Fibroblast of mammary gland (primary cell): Measurements from ENCODE around the gene KTI12.

ENCODE experiments used
- DNase-seq: peaks from one replicate; pipeline ENCODE4 v3.0.0-alpha.2; 2010; ENCODE audit warnings: low read depth
- H3K4me3 ChIP-seq: 2 replicates; pipeline ENCODE4 v1.5.1; 2011; ENCODE audit warnings: low read depth, mild to moderate bottlenecking, low read length, moderate library complexity; ENCODE audit not compliant: control insufficient read depth
- TF ChIP-seq, protein P1 (sequence below): conservative IDR thresholded peaks from 2 replicates; pipeline ENCODE4 v1.5.1; 2011; ENCODE audit warnings: low read depth, low read length, inconsistent platforms; ENCODE audit not compliant: control insufficient read depth, insufficient read depth

The KTI12 gene

DNA sequence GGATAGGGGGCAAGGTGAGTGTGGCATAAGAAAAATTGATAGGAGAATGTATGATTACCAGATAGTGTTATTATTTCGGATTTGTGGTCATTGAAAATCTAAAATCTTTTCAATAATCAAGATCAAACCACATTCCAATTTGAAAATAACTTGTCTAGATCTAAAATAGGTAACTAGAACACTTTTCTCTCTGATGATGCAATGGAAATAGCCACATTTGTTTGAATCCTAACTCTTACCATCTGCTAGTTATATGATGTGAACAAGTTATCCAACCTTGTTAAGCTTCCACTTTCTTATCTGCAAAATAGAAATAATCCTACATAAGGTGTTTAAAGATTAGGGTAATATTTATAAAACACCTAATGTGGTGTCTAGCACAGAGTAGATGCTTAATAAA is 26.3 kb upstream of the KTI12 start:
- no peak for DNase-seq
- TF ChIP-seq, protein P1, sequence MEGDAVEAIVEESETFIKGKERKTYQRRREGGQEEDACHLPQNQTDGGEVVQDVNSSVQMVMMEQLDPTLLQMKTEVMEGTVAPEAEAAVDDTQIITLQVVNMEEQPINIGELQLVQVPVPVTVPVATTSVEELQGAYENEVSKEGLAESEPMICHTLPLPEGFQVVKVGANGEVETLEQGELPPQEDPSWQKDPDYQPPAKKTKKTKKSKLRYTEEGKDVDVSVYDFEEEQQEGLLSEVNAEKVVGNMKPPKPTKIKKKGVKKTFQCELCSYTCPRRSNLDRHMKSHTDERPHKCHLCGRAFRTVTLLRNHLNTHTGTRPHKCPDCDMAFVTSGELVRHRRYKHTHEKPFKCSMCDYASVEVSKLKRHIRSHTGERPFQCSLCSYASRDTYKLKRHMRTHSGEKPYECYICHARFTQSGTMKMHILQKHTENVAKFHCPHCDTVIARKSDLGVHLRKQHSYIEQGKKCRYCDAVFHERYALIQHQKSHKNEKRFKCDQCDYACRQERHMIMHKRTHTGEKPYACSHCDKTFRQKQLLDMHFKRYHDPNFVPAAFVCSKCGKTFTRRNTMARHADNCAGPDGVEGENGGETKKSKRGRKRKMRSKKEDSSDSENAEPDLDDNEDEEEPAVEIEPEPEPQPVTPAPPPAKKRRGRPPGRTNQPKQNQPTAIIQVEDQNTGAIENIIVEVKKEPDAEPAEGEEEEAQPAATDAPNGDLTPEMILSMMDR, result no peak
- H3K4me3 ChIP-seq, result no peak overlapping the region

DNA sequence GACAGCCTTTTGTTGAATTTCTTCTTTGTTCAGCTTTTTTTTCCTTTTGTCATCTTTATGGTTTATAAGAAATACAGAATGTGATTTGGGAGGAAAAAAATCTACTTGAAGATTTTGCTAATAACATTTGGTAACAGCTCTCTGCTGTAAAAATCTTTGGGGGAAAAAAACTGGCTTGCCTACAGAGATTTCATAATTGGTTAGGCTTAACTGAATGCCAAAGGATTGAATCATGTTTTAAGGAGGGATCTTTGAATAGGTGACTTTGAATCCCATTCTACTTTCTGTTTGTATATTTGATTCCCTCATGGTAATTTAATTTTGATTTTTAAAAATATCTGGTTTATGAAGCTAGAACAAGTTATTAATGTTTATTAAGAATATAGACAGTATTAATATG is 25.7 kb upstream of the KTI12 start:
- DNase-seq, result peak; percentile 54
- TF ChIP-seq, protein P1, result no peak
- H3K4me3 ChIP-seq, result no peak overlapping the region

DNA sequence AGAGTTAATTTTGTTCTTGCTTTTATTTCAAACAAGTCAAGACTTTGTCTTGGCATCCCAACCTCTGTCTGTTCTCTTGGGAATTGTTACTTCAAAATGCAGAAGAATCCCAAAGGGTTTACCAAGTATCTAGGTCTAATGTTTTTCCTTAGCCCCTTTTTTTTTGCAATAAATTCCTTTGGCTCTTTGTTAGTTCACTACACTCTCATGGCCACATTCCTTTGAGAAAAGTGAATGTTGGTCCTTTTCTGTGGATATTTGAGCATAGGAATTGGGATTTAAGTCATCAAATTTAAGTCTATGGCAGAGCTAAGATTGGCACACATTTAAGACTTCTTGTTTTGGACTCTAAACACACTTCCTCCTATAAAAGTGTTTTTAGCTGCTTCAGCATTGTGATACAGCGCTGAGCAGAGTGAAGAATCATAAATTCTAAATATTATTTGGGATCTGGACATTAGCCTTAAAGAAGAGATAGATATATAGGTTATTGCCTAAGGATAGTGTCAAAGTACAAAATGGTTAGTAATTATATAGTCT is 24.3 kb upstream of the KTI12 start:
- no peak overlapping the region for H3K4me3 ChIP-seq
- DNase-seq, result no peak
- TF ChIP-seq, protein P1, result no peak

DNA sequence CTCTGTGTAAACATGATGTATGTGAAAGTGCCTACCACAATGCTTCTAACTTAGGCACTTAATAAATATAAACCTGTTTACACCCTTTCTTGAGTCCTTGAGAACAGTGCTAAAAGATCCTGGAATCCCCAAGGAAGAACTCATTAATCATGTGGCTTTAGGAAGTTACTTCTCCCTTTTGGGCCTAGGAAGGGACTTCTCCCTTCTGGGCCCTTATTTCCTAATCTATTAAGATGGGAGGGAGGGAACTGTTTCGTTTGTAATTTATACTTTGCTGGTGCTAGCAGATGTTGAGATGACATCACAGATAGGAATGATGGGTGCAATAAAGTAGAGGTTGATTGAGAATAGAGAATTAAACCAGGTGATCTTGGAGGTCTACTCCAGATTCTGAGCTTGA is 23.6 kb upstream of the KTI12 start:
- H3K4me3 ChIP-seq, result peak overlapping the region; percentile 94
- DNase-seq, result no peak
- TF ChIP-seq, protein P1, result no peak

DNA sequence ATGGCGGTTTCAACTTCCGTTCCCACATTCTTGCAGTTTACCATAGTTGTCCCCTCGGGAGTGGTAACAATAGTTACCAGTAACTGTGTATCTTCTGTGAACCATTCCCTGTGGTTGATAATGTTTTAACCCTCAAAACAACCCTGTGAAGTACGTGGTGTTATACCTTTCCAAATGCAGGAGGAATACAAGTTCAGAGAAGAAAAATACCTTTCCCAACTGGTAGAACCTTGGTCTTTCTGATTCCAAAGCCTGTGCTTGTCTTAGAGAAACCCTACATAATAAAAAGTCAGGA is 23.3 kb upstream of the KTI12 start:
- TF ChIP-seq, protein P1, result no peak
- peak; percentile 57 for DNase-seq
- H3K4me3 ChIP-seq, result peak overlapping the region; percentile 94

DNA sequence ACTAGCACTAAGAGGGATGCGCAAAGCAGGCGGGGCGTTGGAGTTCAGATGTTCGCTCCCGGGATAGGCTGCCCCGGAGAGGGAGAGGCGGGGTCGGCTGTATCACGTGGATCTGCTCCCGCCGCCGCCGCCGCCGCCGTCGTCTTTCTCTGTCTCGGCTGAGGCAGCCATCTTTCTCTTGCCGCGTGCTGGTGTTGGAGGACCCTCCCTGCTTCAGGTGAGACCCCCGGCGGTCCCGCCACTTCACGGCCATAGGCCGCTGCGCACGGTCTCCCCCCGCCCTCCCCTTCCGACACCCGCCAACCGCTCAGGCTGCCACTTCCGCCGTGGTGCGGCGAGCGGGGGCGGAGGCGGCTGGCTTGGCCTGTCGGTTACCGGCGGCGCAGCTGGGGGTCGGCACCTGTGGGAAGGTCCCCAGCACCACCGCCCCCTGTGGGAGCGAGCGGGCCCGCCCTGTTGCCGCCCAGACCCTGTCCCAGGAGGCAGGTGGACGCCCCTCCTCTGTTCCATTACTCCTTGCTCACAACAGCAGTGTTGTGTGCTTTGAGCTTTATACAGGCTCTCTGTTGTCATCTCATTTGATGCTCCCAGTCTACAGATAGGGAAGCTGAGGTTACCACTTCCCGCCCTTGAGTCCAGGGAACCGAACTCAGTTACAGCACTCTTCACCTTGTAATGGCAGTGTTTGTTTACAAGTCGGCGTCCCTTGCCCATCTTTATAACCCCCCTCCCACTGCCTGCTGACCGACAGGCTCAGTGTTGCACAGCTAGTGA is 22.7 kb upstream of the KTI12 start, which contains the start of gene BTF3L4:
TSS of gene BTF3L4 (plus strand) at position 133 of the 774 bp plus-strand sequence. CDS start 3,553 bp downstream, outside the sequence.
- peak within 1 kb of the TSS; percentile 94 for H3K4me3 ChIP-seq
- peak; percentile 87 for DNase-seq
- TF ChIP-seq, protein P1, result no peak
